ENCODE data around the gene B4GALNT4. TPM values are rescaled to one million over a fixed set of nuclear protein-coding genes. Genes with fewer than 3 reads are reported as not detected.
A peak's percentile ranks its signal among the peaks of the same experiment; 100 is the strongest.
"Not testable (repeated sequence)": the region's sequence is repeated elsewhere in the genome, so short reads cannot be mapped to it uniquely, and the experiment has no call there.

The B4GALNT4 gene
- total RNA-seq, 1 experiment from 2014 or later, result 88.0 TPM

- TF ChIP-seq, protein P1, sequence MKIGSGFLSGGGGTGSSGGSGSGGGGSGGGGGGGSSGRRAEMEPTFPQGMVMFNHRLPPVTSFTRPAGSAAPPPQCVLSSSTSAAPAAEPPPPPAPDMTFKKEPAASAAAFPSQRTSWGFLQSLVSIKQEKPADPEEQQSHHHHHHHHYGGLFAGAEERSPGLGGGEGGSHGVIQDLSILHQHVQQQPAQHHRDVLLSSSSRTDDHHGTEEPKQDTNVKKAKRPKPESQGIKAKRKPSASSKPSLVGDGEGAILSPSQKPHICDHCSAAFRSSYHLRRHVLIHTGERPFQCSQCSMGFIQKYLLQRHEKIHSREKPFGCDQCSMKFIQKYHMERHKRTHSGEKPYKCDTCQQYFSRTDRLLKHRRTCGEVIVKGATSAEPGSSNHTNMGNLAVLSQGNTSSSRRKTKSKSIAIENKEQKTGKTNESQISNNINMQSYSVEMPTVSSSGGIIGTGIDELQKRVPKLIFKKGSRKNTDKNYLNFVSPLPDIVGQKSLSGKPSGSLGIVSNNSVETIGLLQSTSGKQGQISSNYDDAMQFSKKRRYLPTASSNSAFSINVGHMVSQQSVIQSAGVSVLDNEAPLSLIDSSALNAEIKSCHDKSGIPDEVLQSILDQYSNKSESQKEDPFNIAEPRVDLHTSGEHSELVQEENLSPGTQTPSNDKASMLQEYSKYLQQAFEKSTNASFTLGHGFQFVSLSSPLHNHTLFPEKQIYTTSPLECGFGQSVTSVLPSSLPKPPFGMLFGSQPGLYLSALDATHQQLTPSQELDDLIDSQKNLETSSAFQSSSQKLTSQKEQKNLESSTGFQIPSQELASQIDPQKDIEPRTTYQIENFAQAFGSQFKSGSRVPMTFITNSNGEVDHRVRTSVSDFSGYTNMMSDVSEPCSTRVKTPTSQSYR (CRISPR knock-in tag; IDR thresholded peaks at IDR 0.05), result no peak
Measured at GRCh38 chr11:360326-361280, 8.7 kb upstream of the B4GALNT4 start (continued).

DNA sequence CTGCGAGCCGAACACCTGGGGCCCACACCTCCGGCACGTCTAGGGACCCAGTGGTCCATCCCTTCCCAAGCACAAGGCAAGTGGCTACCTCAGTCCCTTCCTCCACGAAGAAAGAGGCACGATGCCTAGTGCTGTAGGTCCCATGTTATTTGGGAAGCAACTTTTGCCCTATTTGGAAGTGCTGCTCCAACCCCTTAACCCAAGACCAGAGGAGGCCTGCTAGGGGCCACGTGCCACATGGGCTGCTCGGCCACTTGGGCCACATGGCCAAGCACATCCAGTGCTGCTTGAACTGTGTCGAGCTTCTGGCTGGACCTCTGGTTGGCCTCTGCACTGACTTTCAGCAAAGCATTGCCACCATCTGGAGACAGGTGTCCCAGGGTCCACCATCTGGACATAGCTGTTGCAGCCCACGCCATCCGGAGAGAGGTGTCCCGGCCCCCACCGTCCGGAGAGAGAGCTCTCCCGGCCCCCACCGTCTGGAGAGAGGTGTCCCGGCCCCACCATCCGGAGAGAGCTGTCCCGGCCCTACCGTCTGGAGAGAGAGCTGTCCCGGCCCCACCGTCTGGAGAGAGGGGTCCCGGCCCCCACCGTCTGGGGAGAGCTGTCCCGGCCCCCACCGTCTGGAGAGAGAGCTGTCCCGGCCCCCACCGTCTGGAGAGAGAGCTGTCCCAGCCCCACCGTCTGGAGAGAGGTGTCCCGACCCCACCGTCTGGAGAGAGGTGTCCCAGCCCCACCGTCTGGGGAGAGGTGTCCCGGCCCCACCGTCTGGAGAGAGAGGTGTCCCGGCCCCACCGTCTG is 6.5 kb upstream of the B4GALNT4 start:
- peaks cover 13% of the 10 kb centered on the region for H3K36me3 Mint-ChIP-seq
- peaks cover 9% of the 10 kb centered on the region for H3K4me1 Mint-ChIP-seq
- DNase-seq (ENCODE audit: low spot score), result no peak
- ATAC-seq, result no peak
- CTCF ChIA-PET, result interaction anchor here (0.6 to 8.1 kb wide), 9 partner anchors 24 to 163 kb away, joined by 3 to 96 read pairs (median 6); no protein-coding TSS in a partner anchor
- TF ChIP-seq, protein P2, sequence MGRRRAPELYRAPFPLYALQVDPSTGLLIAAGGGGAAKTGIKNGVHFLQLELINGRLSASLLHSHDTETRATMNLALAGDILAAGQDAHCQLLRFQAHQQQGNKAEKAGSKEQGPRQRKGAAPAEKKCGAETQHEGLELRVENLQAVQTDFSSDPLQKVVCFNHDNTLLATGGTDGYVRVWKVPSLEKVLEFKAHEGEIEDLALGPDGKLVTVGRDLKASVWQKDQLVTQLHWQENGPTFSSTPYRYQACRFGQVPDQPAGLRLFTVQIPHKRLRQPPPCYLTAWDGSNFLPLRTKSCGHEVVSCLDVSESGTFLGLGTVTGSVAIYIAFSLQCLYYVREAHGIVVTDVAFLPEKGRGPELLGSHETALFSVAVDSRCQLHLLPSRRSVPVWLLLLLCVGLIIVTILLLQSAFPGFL (CRISPR knock-in tag; IDR thresholded peaks at IDR 0.05; ENCODE audit: borderline replicate concordance), result no peak
- H3K4me3 Mint-ChIP-seq, result no peak overlapping the region
- H3K27me3 Mint-ChIP-seq (ENCODE audit: low read depth), result peaks cover 21% of the 10 kb centered on the region
- H3K27ac Mint-ChIP-seq, result no peak overlapping the region
- POLR2A ChIA-PET, result interaction anchor here (0.7 kb wide), 1 partner anchor 22 kb away, joined by 3 read pairs; no protein-coding TSS in a partner anchor
- peaks cover 22% of the 10 kb centered on the region for H3K9me3 Mint-ChIP-seq

DNA sequence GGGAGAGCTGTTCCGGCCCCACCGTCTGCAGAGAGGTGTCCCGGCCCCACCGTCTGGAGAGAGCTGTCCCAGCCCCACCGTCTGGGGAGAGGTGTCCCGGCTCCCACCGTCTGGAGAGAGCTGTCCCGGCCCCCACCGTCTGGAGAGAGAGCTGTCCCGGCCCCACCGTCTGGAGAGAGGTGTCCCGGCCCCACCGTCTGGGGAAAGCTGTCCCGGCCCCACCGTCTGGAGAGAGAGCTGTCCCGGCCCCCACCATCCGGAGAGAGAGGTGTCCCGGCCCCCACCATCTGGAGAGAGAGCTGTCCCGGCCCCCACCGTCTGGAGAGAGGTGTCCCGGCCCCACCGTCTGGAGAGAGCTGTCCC is 5.9 kb upstream of the B4GALNT4 start:
- DNase-seq (ENCODE audit: low spot score), result not testable (repeated sequence)

GRCh38 chr11:363948-364761 is 5.1 kb upstream of the B4GALNT4 start:
- DNase-seq (ENCODE audit: low spot score), result peak; percentile 82
- Mint-ChIP-seq H3K4me1 (peaks cover 17% of the 10 kb centered on the region), H3K4me3 (no peak overlapping the region), H3K9me3 (peaks cover 22% of the 10 kb centered on the region), H3K36me3 (peaks cover 13% of the 10 kb centered on the region), H3K27ac (no peak overlapping the region), H3K27me3 (ENCODE audit: low read depth) (peaks cover 23% of the 10 kb centered on the region)
- peak; percentile 84 for ATAC-seq
- ChIA-PET POLR2A (interaction anchor here (0.7 kb wide), 1 partner anchor 20 kb away, joined by 3 read pairs; no protein-coding TSS in a partner anchor), CTCF (interaction anchor here (0.5 to 8.1 kb wide), 15 partner anchors 9 to 157 kb away, joined by 3 to 96 read pairs (median 5); partner anchors contain the start of genes BET1L, NLRP6, PGGHG and RIC8A)
- TF ChIP-seq, protein P3, sequence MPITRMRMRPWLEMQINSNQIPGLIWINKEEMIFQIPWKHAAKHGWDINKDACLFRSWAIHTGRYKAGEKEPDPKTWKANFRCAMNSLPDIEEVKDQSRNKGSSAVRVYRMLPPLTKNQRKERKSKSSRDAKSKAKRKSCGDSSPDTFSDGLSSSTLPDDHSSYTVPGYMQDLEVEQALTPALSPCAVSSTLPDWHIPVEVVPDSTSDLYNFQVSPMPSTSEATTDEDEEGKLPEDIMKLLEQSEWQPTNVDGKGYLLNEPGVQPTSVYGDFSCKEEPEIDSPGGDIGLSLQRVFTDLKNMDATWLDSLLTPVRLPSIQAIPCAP (CRISPR knock-in tag; IDR thresholded peaks at IDR 0.05), result no peak
- TF ChIP-seq USF2 (CRISPR knock-in tag; IDR thresholded peaks at IDR 0.05), result 0 out of 2 replicates have a peak, but pooled peaks have one; percentile 14
- TF ChIP-seq ZNF121 (CRISPR knock-in tag; IDR thresholded peaks at IDR 0.05), result 0 out of 2 replicates have a peak, but pooled peaks have one; percentile 20
- no peak for TF ChIP-seq E2F5 (CRISPR knock-in tag; IDR thresholded peaks at IDR 0.05)
- TF ChIP-seq NR2C2 (CRISPR knock-in tag; IDR thresholded peaks at IDR 0.05), result no peak
- no peak for TF ChIP-seq FOXJ3 (CRISPR knock-in tag; IDR thresholded peaks at IDR 0.05; ENCODE audit: borderline replicate concordance)
- TF ChIP-seq NFYB (CRISPR knock-in tag; conservative IDR thresholded peaks at IDR 0.05; ENCODE audit: low read depth), result no peak
- TF ChIP-seq E2F1 (CRISPR knock-in tag; IDR thresholded peaks at IDR 0.05), result no peak
- no peak for TF ChIP-seq SOX15 (CRISPR knock-in tag; IDR thresholded peaks at IDR 0.05)
- TF ChIP-seq, protein P4, sequence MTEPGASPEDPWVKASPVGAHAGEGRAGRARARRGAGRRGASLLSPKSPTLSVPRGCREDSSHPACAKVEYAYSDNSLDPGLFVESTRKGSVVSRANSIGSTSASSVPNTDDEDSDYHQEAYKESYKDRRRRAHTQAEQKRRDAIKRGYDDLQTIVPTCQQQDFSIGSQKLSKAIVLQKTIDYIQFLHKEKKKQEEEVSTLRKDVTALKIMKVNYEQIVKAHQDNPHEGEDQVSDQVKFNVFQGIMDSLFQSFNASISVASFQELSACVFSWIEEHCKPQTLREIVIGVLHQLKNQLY (CRISPR knock-in tag; IDR thresholded peaks at IDR 0.05), result no peak

More for the DNA sequence above, 5.9 kb upstream of the B4GALNT4 start:
- Mint-ChIP-seq H3K9me3 (peaks cover 22% of the 10 kb centered on the region), H3K36me3 (peaks cover 13% of the 10 kb centered on the region), H3K4me1 (peaks cover 15% of the 10 kb centered on the region), H3K27me3 (ENCODE audit: low read depth) (peaks cover 22% of the 10 kb centered on the region)
- ChIA-PET CTCF (interaction anchor here (1.4 to 8.1 kb wide), 7 partner anchors 43 to 111 kb away, joined by 5 to 96 read pairs (median 9); no protein-coding TSS in a partner anchor), POLR2A (interaction anchor here (0.7 kb wide), 1 partner anchor 21 kb away, joined by 3 read pairs; no protein-coding TSS in a partner anchor)
- H3K4me3 Mint-ChIP-seq, H3K27ac Mint-ChIP-seq, ATAC-seq: not testable (repeated sequence)

Measured in WTC11 (cell line).